ENCODE measurements around the gene GREM2.
A peak's percentile ranks its signal among the peaks of the same experiment; 100 is the strongest.

Gene GREM2

GRCh38 chr1:240599299-240599698, 12.7 kb downstream of the GREM2 start:
- in situ Hi-C loops (cut with HindIII; ENCODE audit: low sequenced_read_pairs), result no loop called here
- DNase-seq (ENCODE audit: low read depth, low spot score), result no peak
- no peak overlapping the region for H3K4me3 ChIP-seq (ENCODE audit: low read depth, low read length)
- TF ChIP-seq CTCF (IDR thresholded peaks at IDR 0.05; ENCODE audit: low read depth, low read length), result no peak

- in situ Hi-C loops (cut with HindIII; ENCODE audit: low sequenced_read_pairs), result no loop called here
- DNase-seq (ENCODE audit: low read depth, low spot score), result peak; percentile 56
Measured at GRCh38 chr1:240598216-240599001, 13.5 kb downstream of the GREM2 start.

GRCh38 chr1:240597153-240597745, 14.7 kb downstream of the GREM2 start:
- no peak overlapping the region for H3K4me3 ChIP-seq (ENCODE audit: low read depth, low read length)
- DNase-seq (ENCODE audit: low read depth, low spot score), result no peak
- no peak for TF ChIP-seq CTCF (IDR thresholded peaks at IDR 0.05; ENCODE audit: low read depth, low read length)
- in situ Hi-C loops (cut with HindIII; ENCODE audit: low sequenced_read_pairs), result no loop called here

More at GRCh38 chr1:240598216-240599001, 13.5 kb downstream of the GREM2 start:
- no peak overlapping the region for H3K4me3 ChIP-seq (ENCODE audit: low read depth, low read length)
- no peak for TF ChIP-seq CTCF (IDR thresholded peaks at IDR 0.05; ENCODE audit: low read depth, low read length)

GRCh38 chr1:240595476-240595875, 16.5 kb downstream of the GREM2 start:
- H3K4me3 ChIP-seq (ENCODE audit: low read depth, low read length), result no peak overlapping the region
- no peak for TF ChIP-seq CTCF (IDR thresholded peaks at IDR 0.05; ENCODE audit: low read depth, low read length)
- no peak for DNase-seq (ENCODE audit: low read depth, low spot score)
- in situ Hi-C loops (cut with HindIII; ENCODE audit: low sequenced_read_pairs), result no loop called here

- TF ChIP-seq CTCF (IDR thresholded peaks at IDR 0.05; ENCODE audit: low read depth, low read length), result no peak
- DNase-seq (ENCODE audit: low read depth, low spot score), result no peak
- in situ Hi-C loops (cut with HindIII; ENCODE audit: low sequenced_read_pairs), result no loop called here
- H3K4me3 ChIP-seq (ENCODE audit: low read depth, low read length), result no peak overlapping the region
Measured at GRCh38 chr1:240591564-240591963, 20.4 kb downstream of the GREM2 start.

GRCh38 chr1:240591078-240591477, 20.9 kb downstream of the GREM2 start:
- no peak for DNase-seq (ENCODE audit: low read depth, low spot score)
- no peak overlapping the region for H3K4me3 ChIP-seq (ENCODE audit: low read depth, low read length)
- TF ChIP-seq CTCF (IDR thresholded peaks at IDR 0.05; ENCODE audit: low read depth, low read length), result no peak
- in situ Hi-C loops (cut with HindIII; ENCODE audit: low sequenced_read_pairs), result no loop called here

All from astrocyte of the spinal cord (primary cell).